ENCODE measurements around the gene RUNDC3A.
"Not testable (repeated sequence)": the region's sequence is repeated elsewhere in the genome, so short reads cannot be mapped to it uniquely, and the experiment has no call there.

RUNDC3A gene

DNA sequence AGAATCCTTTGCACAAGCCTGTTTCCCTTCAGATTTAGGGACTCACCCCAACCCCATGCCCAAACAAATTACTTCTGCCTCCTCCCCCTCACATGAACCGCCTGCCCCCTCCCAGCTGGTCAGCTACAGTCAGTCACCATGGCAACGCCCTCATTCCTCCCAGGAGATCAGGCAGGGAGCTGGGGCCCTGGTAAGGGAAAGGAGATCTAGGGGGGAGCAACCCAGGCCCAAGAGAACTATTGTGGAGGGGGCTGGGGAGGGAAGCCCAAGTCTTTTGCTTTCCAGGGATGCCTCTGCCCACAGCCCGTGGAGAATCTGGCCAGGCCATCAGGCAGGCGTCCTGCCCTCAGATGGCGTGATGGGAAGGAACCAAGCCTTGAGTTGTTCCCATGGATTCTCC is 52.4 kb downstream of the RUNDC3A start:
- DNase-seq, result no peak

DNA sequence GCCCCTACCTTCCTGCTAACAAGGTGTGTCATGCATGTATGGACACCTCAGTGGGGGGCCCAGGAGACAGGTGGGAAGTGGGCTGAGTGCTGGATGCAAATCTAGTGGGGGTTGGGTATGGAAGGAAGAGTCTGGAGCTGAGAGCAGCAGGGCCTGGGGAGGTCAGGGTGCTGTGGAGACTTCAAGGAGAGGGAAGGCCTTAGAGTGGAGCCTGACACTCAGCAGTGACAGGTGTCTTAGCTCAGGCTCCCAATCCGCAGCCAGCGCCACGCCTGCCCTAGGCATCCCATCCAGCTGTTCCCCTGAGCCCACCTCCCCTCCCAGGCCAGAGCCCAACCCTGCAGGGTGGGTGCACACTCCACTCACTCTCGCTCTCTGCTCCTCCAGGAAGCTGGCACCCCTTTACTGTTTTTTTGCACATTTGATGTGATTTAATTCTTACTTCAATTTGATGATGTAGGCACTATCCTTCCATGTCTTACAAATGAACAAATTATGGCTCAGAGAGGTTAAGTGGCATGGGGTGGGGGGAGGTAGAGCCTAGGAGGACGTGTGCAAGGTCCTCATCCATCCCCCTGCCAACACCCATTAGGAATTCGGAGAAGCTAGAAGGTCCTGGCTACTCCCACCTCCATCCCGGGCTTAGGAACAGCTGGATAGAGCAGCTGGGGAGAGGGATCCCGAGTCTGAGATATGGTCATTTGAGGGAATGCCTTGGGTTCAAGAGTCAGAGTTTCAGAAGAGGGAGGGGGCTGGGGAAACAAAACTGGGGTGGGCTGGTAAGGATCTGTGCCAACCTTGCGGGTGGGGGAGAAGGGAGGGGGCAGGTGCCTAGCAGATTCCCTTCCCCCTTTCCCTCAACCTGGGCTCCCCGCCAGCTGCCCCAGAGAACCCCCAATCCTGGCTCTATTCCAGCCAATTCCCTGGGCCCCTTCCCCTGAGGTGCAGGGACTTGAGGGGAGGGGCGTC is 53.2 kb downstream of the RUNDC3A start:
- no peak for DNase-seq

DNA sequence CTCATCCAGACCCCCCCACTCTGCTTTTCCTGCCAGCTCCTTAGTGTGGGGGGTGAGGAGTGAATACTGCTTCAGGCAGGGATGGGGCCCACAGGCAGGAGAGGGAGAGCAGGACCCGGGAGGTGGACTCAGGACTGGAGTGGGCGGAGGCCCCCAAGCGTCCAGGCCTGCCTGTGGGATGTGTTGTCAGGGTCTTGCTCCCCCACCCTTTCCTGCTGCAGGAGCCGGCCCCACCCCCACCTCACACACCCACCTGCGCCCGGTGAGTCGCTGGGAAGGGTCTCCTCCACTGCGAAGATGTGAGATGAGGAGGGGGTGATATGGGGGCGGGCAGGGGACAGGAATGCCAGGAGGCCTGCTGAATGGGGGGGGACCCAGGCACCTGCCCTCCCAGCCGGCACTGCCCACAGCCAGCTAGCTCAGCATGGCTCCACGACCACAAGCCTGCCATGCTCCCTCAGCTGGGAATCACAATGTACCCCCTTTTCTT is 54.1 kb downstream of the RUNDC3A start:
- no peak for DNase-seq

DNA sequence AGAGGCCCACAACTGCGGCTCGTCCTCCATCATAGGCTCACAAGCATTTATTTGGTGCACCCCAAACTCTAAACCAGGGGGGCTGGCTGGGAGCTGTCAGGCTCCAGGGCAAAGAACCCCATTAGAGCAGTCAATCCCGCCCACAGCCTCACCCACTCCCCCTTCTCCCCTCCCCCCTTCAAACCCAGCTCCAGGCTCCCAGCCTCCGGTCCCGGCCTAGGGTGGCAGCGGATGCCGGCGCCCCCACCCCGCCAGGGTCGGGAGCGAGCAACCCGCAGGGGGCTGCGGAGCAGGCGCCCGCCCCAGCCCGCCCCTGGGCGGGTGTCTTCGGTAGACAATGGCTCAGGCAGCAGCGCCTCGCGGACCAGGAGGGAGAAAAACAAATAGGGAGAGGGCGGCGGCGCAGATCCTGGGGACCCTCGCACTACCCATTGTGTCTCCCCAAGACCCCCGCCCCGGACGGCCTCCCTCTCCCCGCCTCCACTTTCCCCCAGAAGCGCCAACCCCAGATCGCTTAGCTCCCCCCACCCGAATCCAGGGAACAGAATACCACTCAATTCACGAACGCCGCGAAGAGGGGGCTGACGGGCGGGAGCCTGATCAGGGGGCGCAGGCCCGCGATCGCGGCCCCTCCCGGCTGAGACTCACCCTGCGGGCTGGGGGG is 54.7 kb downstream of the RUNDC3A start:
- no peak for DNase-seq

DNA sequence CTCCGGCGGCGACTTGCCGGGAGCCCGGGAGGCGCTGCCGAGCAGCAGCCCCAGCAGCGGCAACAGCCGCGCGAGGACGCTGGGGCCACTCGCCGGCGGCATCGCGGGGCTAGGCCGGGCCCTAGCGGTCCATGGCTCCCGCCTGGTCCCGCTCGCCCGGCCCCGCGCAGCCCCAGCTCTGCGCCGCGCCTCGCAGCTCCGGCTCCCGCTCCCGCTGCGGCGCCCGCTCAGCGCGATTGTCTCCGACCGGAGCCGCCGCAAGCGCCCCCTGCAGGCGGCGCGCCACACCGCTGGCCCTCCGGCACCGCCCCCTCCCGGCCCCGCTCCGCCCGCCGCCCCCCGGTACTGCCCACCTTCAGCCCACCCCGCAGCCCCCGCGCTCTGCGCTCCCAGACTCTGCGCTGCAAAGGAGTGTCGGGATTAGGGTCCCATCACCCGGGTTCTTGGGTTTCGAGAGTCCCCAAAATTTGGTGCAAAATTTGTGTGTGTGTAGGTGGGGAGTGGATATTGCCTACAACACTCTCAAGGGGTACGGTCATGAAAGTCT is 55.3 kb downstream of the RUNDC3A start, which contains the start of gene FAM171A2:
FAM171A2 (minus strand) TSS at position 241 of the 547 bp plus-strand sequence; CDS start at position 102, 139 bp downstream.
- DNase-seq, result peak; percentile 46 to 69 (median 52)

DNA sequence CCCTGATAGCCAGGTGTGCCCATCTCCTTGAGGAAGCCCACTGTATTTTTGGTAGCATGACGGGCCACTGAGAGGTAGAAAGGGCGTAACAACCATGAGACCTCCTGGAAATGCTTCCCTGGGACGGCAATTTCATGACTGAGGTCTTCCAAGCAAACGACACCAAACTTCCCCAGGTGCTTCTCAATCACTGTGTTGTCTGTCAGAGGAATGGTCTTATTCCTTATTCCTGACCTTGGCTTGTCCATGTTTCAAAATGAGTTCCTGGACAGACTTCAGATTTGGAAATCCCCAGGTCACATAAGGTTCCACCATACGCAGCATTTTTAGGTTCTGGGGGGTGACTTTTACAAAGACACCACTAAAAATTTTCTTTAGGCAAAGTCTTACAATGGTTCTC is 56.6 kb downstream of the RUNDC3A start:
- not testable (repeated sequence) for DNase-seq

DNA sequence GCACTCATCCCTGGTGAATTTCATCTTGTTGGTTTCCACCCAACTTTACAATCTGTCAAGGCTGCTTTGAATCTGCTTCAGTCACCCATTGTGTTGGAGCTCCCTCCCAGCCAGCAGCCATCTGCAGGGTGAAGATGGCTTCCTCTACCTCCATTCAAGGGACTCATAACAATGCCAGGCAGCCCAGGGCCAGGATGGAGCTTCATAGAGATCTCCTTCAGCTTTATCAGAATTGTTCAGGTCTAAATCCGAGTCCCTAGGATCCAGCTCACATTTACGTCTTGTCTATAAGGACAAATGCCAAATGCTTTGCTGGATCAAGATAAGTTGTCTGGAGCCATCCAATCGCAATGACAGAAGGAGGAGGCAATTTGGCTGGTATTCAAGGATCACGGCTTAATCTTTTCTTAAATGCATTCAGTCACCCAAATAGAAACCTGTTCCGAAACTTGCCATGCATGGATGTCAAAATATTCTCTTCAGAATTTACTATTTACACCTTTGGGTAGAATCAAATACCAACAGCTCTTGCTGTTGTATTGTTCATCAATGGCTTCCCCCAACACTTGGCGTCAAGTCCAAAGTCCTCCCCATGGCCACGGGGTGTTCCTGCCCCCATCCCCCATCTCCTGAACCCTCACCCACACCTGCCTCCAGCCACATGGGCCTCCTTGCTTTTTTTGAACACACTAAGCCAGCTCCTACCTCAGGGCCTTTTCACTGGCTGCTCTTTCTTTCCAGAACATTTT is 59.0 kb downstream of the RUNDC3A start:
- no peak for DNase-seq

Data from T-helper 2 cell (primary cell).